GM18951 (cell line): ENCODE results near the gene TEPSIN.

Experiments used
- POLR2A ChIP-seq: IDR thresholded peaks from 4 replicates; pipeline ENCODE4 v1.6.1; 2011; ENCODE audit warnings: mild to moderate bottlenecking; ENCODE audit not compliant: insufficient read length, insufficient read depth; ENCODE audit errors: extremely low read depth
- in situ Hi-C: fragments of 300-500 bp; cut with MboI; formaldehyde crosslinking; loops from one replicate; pipeline ENCODE4 v1.12.0; 2022; ENCODE audit warnings: low sequenced_read_pairs, mixed read lengths, inconsistent platforms; ENCODE audit not compliant: unreplicated experiment

TEPSIN gene

GRCh38 chr17:81196505-81197408 is 42.1 kb downstream of the TEPSIN start:
- in situ Hi-C loops: no loop called here
- TF ChIP-seq POLR2A: no peak

- in situ Hi-C loops: no loop called here
- TF ChIP-seq POLR2A: no peak
Observed at GRCh38 chr17:81195941-81196495, 42.8 kb downstream of the TEPSIN start.

GRCh38 chr17:81194941-81195901 is 43.6 kb downstream of the TEPSIN start:
- TF ChIP-seq POLR2A: no peak

GRCh38 chr17:81194225-81194760 is 44.6 kb downstream of the TEPSIN start:
- TF ChIP-seq POLR2A: no peak
- in situ Hi-C loops: no loop called here

More at GRCh38 chr17:81194941-81195901, 43.6 kb downstream of the TEPSIN start:
- in situ Hi-C loops: no loop called here

GRCh38 chr17:81193470-81194224 is 45.2 kb downstream of the TEPSIN start:
- no peak for TF ChIP-seq POLR2A
- in situ Hi-C loops: no loop called here

GRCh38 chr17:81193051-81193410 is 45.8 kb downstream of the TEPSIN start:
- in situ Hi-C loops: no loop called here
- no peak for TF ChIP-seq POLR2A

- no peak for TF ChIP-seq POLR2A
- in situ Hi-C loops: no loop called here
Observed at GRCh38 chr17:81192386-81193050, 46.3 kb downstream of the TEPSIN start.

GRCh38 chr17:81191646-81192045 is 47.2 kb downstream of the TEPSIN start:
- in situ Hi-C loops: no loop called here
- no peak for TF ChIP-seq POLR2A

- no peak for TF ChIP-seq POLR2A
- in situ Hi-C loops: no loop called here
Observed at GRCh38 chr17:81191116-81191515, 47.7 kb downstream of the TEPSIN start.

- TF ChIP-seq POLR2A: no peak
- in situ Hi-C loops: no loop called here
Observed at GRCh38 chr17:81190591-81190990, 48.3 kb downstream of the TEPSIN start.

- no peak for TF ChIP-seq POLR2A
- in situ Hi-C loops: no loop called here
Observed at GRCh38 chr17:81189670-81190530, 49.0 kb downstream of the TEPSIN start.
